CD14-positive monocyte (primary cell): ENCODE measurements around the gene RPS14. TPM values are rescaled to one million over a fixed set of nuclear protein-coding genes. Genes with fewer than 3 reads are reported as not detected.
"Not testable (repeated sequence)": the region's sequence is repeated elsewhere in the genome, so short reads cannot be mapped to it uniquely, and the experiment has no call there.

Source experiments
- DNase-seq, 3 donors: peaks; one replicate each; pipeline ENCODE4 v3.0.0-alpha.2; 2011 to 2022
- H2AFZ ChIP-seq: 2 replicates; pipeline ENCODE4 v1.6.0; 2012; ENCODE audit warnings: mild to moderate bottlenecking, low read depth, low read length, inconsistent platforms; ENCODE audit not compliant: insufficient read depth, poor library complexity, severe bottlenecking
- H3K27ac ChIP-seq, 2 donors: 1 replicate in 1 of 2; 2 replicates in 1 of 2; pipeline ENCODE4 v1.5.1; 2012 to 2013; ENCODE audit warnings: low read length in 2 of 2, control low read depth in 1 of 2, inconsistent platforms in 1 of 2, low read depth in 1 of 2, mild to moderate bottlenecking in 1 of 2
- H3K27me3 ChIP-seq, 2 donors: one replicate each; pipeline versions ENCODE4 v1.6.0 to v1.6.1; 2011 to 2013; ENCODE audit warnings: low read length in 2 of 2; ENCODE audit not compliant: control insufficient read depth in 2 of 2, insufficient read depth in 2 of 2
- H3K36me3 ChIP-seq, 2 donors: replicated peaks in 1 of 2; 1 replicate in 1 of 2; 2 replicates in 1 of 2; pipeline versions ENCODE4 v1.5.1 to v1.6.1; 2012 to 2013; ENCODE audit warnings: low read length in 2 of 2, control low read depth in 1 of 2, inconsistent platforms in 1 of 2, mild to moderate bottlenecking in 1 of 2; ENCODE audit not compliant: insufficient read depth in 2 of 2, control insufficient read depth in 1 of 2
- H3K4me1 ChIP-seq, 2 donors: 1 replicate in 1 of 2; 2 replicates in 1 of 2; pipeline versions ENCODE4 v1.5.1 to v1.6.1; 2012 to 2013; ENCODE audit warnings: low read length in 2 of 2, control low read depth in 1 of 2, inconsistent platforms in 1 of 2, mild to moderate bottlenecking in 1 of 2, moderate library complexity in 1 of 2; ENCODE audit not compliant: insufficient read depth in 2 of 2, control insufficient read depth in 1 of 2
- H3K4me2 ChIP-seq: replicated peaks from 2 replicates; pipeline ENCODE3; 2012; ENCODE audit warnings: low read length, moderate library complexity, mild to moderate bottlenecking; ENCODE audit not compliant: poor library complexity, severe bottlenecking; ENCODE audit errors: extremely low read depth
- H3K4me3 ChIP-seq, 3 experiments: fragments of 200-600 bp in 1 of 3; sonication (generic) in 1 of 3; replicated peaks in 1 of 3; 1 replicate in 2 of 3; 2 replicates in 1 of 3; pipeline ENCODE4 v1.5.1; 2011 to 2013; ENCODE audit warnings: low read length in 3 of 3, mild to moderate bottlenecking in 3 of 3, control low read depth in 2 of 3, low read depth in 2 of 3, inconsistent platforms in 1 of 3, moderate library complexity in 1 of 3
- H3K79me2 ChIP-seq: 2 replicates; pipeline ENCODE4 v1.6.0; 2012; ENCODE audit warnings: mild to moderate bottlenecking, control low read depth, inconsistent platforms, low read length, moderate library complexity; ENCODE audit not compliant: insufficient read depth
- H3K9ac ChIP-seq: 2 replicates; pipeline ENCODE4 v1.6.0; 2017; ENCODE audit warnings: low read length, mild to moderate bottlenecking; ENCODE audit not compliant: insufficient read depth, poor library complexity, severe bottlenecking
- H3K9me3 ChIP-seq, 2 donors: replicated peaks in 1 of 2; 1 replicate in 1 of 2; 2 replicates in 1 of 2; pipeline versions ENCODE4 v1.5.1 to v1.6.1; 2012 to 2013; ENCODE audit warnings: low read length in 2 of 2, control low read depth in 1 of 2; ENCODE audit not compliant: control insufficient read depth in 1 of 2, insufficient read depth in 1 of 2
- H4K20me1 ChIP-seq: 2 replicates; pipeline ENCODE4 v1.6.0; 2012; ENCODE audit warnings: mild to moderate bottlenecking, low read length, control low read depth, moderate library complexity; ENCODE audit not compliant: insufficient read depth
- H3K27ac Mint-ChIP-seq, 7 donors: one replicate each; pipeline ENCODE4 v1.8.0; 2020; ENCODE audit warnings: mild to moderate bottlenecking in 7 of 7, mixed read lengths in 7 of 7, moderate library complexity in 6 of 7, inconsistent platforms in 2 of 7
- H3K27me3 Mint-ChIP-seq, 3 donors: one replicate each; pipeline ENCODE4 v1.8.0; 2021 to 2022; ENCODE audit warnings: low read depth in 3 of 3, mild to moderate bottlenecking in 3 of 3, mixed read lengths in 3 of 3, moderate library complexity in 3 of 3, inconsistent platforms in 1 of 3
- H3K36me3 Mint-ChIP-seq, 2 donors: one replicate each; pipeline ENCODE4 v1.8.0; 2020; ENCODE audit warnings: mixed read lengths in 2 of 2, inconsistent platforms in 1 of 2, mild to moderate bottlenecking in 1 of 2
- H3K4me1 Mint-ChIP-seq: one replicate; pipeline ENCODE4 v1.8.0; 2020; ENCODE audit warnings: mild to moderate bottlenecking, mixed read lengths
- H3K4me3 Mint-ChIP-seq, 2 donors: one replicate each; pipeline ENCODE4 v1.8.0; 2020; ENCODE audit warnings: mild to moderate bottlenecking in 2 of 2, mixed read lengths in 2 of 2, moderate library complexity in 1 of 2
- H3K9me3 Mint-ChIP-seq, 7 donors: one replicate each; pipeline ENCODE4 v1.8.0; 2020 to 2022; ENCODE audit warnings: mixed read lengths in 7 of 7, mild to moderate bottlenecking in 6 of 7, moderate library complexity in 6 of 7, inconsistent platforms in 2 of 7
- CTCF ChIP-seq: fragments of 200-600 bp; IDR thresholded peaks from one replicate; pipeline ENCODE4 v1.8.0; 2022; ENCODE audit warnings: antibody characterized with exemption, mild to moderate bottlenecking
- WGBS: methylation state at CpG from one replicate; pipeline ENCODE4 v1.1.5; 2013; ENCODE audit warnings: missing lambda C conversion rate; ENCODE audit not compliant: insufficient coverage; 5-methylcytosine and 5-hydroxymethylcytosine counted together
- intact Hi-C, 2 donors: fragments of 100-400 bp; cut with micrococcal nuclease; formaldehyde crosslinking; loops; one replicate each; pipeline versions ENCODE4 v1.15.0 to v1.15.1; 2023
- polyA plus RNA-seq, 3 donors: library from polyadenylated mRNA; depleted of rRNA in 1 of 3; unstranded in 2 of 3; stranded (reverse) in 1 of 3; fragments of 300-500 nt in 2 of 3; fragments of >200 nt in 1 of 3; fragmentation: Illumina TruSeq in 2 of 3; gene quantifications; 1 replicate in 2 of 3; 2 replicates in 1 of 3; pipeline ENCODE4 v1.2.3, GENCODE V29; 2012 to 2021

Gene RPS14
- polyA plus RNA-seq, 3 donors, result 2,768 to 4,675 (median 3,499) TPM

DNA sequence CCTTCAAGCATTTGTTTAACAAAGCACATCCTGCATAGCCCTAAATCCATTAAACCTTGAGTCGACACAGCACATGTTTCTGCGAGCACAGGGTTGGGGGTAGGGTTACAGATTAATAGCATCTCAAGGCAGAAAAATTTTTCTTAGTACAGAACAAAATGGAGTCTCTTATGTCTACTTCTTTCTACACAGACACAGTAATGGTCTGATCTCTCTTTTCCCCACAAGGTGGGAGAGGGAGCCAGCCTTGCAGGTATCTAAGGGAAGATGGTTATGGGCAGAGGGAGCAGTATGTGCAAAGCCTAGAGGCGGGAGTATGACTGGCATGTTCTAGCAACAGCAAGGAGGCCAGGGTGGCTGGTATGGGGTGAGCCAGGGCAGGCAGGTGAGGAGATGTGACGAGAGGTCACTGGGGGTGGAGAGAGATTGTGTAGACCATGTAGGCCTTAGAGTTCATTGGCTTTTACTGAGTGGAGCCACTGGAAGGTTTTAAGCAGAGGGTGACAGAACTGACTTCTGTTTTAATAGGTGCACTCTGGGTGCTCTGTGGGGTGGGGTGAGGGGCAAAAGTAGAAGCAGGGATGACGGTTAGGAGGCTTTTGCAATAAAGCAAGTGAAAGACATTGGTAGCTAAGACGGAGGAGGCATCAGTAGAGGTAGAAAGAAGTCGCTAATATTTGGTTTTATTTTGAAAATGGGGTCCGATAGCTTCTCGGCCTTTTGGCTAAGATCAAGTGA is 5.1 kb upstream of the RPS14 start:
- peaks cover 36% of the 10 kb centered on the region in 2 donors for H3K4me1 ChIP-seq
- H3K27me3 ChIP-seq, result no peaks in the 10 kb centered on the region
- no peaks in the 10 kb centered on the region for H3K9me3 ChIP-seq
- 35% methylated on average over 7 of the region's 9 CpGs for WGBS
- no peaks in the 10 kb centered on the region for H3K36me3 Mint-ChIP-seq
- peaks cover 18% of the 10 kb centered on the region for H3K4me1 Mint-ChIP-seq
- no peaks in the 10 kb centered on the region for H3K27me3 Mint-ChIP-seq
- DNase-seq, result no peak
- peaks cover 0 to 2% (median 0%) of the 10 kb centered on the region in 7 donors for H3K9me3 Mint-ChIP-seq
- no peak overlapping the region for H3K9ac ChIP-seq
- no peak overlapping the region for H3K27ac Mint-ChIP-seq
- peak overlapping the region; percentile 53 for H2AFZ ChIP-seq
- intact Hi-C loops, result loop anchor here (5.0 to 10.0 kb wide), 3 partner anchors 68 to 200 kb away; no protein-coding TSS in a partner anchor
- H3K27ac ChIP-seq, result no peak overlapping the region
- H3K79me2 ChIP-seq, result no peaks in the 10 kb centered on the region
- TF ChIP-seq CTCF, result no peak
- no peaks in the 10 kb centered on the region for H4K20me1 ChIP-seq
- H3K36me3 ChIP-seq, result no peaks in the 10 kb centered on the region
- no peak overlapping the region for H3K4me2 ChIP-seq
- no peak overlapping the region for H3K4me3 Mint-ChIP-seq
- H3K4me3 ChIP-seq, result no peak overlapping the region

GRCh38 chr5:150454027-150454426 is 4.5 kb upstream of the RPS14 start:
- not testable (repeated sequence) for H3K9me3 ChIP-seq, DNase-seq, H4K20me1 ChIP-seq, H3K36me3 Mint-ChIP-seq, H3K4me3 Mint-ChIP-seq, H3K9me3 Mint-ChIP-seq, H3K9ac ChIP-seq, H3K27ac Mint-ChIP-seq, H3K79me2 ChIP-seq, H3K4me3 ChIP-seq, H3K27me3 ChIP-seq, H3K36me3 ChIP-seq, H3K4me2 ChIP-seq, H3K27me3 Mint-ChIP-seq
- peak overlapping the region in 1 of 2 donors; percentile 36 for H3K27ac ChIP-seq
- H3K4me1 ChIP-seq, result peaks cover 36 to 37% of the 10 kb centered on the region in 2 donors
- no CpG with 5 or more reads among the region's 8 CpGs for WGBS
- peaks cover 17% of the 10 kb centered on the region for H3K4me1 Mint-ChIP-seq
- intact Hi-C loops, result loop anchor here in 1 of 2 donors (10.0 kb wide), 1 partner anchor 201 kb away; no protein-coding TSS in a partner anchor
- H2AFZ ChIP-seq, result peak overlapping the region; percentile 53
